ENCODE results near the gene CYP4A22.
"Not testable (repeated sequence)": the region's sequence is repeated elsewhere in the genome, so short reads cannot be mapped to it uniquely, and the experiment has no call there.

CYP4A22 gene

DNA sequence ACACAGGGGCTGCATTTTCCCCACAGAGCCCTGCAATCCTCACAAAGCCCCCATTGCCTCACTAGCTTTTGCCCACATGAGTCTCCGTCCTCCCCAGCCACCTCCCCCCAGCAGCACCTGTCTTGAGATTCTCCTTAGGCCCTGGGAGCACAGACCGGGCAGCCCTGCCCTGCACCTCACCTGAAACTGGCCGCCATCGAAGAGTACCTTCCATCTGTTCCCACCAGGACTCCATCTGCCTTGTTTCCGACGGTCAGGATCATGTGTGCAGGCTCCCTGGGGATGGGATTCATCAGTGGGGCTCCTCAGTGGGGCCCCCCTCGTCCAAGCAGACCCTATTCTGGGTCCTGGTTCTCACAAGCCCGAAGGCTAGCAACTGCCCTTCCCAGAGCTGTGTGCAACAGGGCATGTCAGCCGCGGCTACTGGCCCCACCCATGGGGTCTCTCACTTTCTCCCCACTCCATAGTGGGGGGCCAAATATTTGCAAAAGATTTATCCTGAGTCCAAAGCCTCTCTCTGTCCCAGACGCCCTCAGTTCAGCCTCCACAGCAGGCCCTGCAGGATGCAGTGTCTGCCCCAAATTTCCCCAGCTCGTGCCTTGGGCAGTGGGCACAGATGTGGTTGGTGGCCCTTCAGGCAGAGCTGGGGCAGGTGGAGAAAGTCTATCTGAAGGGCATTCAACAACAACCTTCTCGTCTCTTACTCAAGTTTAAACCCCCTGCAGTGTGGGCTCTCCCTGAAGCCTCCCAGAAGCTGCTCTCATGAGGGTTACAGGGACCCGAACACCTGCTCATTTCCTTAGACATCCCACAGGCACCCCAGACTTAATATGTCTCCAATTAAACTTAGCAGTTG lies 47.8 kb downstream of the CYP4A22 start:
- no peak for DNase-seq (ENCODE audit: low spot score)

- DNase-seq (ENCODE audit: low spot score), result no peak
Observed at GRCh38 chr1:47186267-47187185, 49.3 kb downstream of the CYP4A22 start.

DNA sequence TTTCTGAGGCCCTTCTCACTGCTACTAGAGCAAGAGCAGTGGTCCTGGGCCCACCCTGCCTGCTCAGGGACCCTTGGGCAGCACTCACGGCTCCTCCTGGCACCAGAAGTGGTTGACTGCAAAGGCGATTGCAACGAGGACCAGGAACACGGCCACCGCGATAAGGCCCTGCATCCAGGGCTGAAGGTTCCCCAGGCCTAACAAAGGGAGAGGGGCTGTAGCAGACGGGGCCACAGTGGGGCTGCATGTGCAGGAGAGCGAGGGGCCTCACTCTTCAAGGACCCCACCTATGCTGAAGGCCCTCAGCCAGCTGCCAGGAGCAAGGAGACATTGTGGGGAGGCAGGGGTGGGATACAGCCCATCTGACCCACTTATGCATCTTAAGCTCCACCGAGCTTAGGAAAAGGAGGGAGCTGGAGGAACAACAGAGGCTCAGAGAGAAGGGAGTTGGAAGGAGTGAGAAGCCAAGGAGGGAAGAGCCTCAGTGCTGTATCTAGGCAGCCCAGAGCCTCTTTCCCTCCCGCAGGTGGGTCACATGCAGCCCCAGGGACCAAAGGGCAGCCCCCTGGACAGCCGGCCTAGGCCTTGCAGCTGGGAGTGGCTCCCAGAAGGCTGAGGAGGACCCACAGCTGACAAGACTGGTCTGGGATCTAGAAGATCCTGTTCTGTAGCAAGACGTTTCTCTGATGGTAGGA lies 50.1 kb downstream of the CYP4A22 start:
- no peak for DNase-seq (ENCODE audit: low spot score)

GRCh38 chr1:47187926-47188250 lies 50.6 kb downstream of the CYP4A22 start:
- no peak for DNase-seq (ENCODE audit: low spot score)

GRCh38 chr1:47188791-47189785 lies 51.8 kb downstream of the CYP4A22 start:
- DNase-seq (ENCODE audit: low spot score), result no peak

DNA sequence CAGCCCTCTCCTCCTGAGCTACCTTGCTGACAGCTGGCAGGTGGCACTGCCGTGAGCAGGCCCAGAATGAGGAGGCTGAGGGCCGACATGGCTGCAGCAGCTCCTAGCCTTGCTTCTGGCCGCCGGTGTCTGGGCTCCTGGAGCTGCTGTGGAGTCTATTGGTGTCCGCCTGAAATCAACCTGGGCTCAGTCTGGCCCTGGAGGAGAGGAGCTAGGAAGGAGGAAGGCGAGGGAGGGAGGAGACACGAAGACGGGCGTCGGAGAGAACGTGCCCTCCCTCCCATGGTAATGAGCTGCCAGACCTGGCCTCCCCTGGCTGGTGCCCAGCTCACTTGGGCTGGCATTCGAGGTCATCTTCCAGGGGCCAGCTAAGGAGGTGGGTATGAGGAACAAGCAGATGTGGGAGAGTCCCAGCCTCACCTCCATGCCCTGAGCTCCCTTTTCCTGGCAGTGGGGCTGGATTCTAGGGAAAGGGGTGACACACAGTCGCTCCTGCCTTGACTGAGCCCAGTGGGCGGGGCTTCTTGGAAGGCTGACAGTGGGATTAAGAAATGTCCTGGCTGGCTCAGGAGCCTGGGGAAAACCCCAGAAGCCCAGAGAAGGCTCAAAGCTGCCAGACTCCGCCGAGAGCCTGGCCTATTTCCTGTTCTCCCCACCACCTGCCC lies 52.7 kb downstream of the CYP4A22 start, which contains the start of gene PDZK1IP1:
PDZK1IP1 (minus strand) TSS at position 193 of the 665 bp plus-strand sequence; CDS start at position 89, 104 bp downstream.
- peak; percentile 93 for DNase-seq (ENCODE audit: low spot score)

DNA sequence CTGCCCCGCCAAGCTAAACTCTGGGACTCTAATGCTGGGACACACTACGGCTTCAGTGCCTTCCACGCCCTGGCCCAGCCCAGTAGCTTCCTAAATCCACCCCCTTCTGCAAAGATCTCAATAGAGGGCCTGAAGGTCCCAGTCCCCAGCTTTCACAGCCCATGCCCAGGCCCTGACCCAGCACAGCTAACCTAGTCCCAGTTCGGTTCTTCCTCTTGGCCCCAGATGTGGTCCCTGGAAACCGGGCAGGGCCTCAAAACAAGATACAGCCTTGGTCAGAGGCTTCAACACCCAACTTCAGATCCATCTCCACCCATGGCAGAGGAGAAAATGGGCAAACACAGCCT lies 53.2 kb downstream of the CYP4A22 start:
- DNase-seq (ENCODE audit: low spot score), result no peak

GRCh38 chr1:47190857-47191256 lies 53.6 kb downstream of the CYP4A22 start:
- DNase-seq (ENCODE audit: low spot score), result no peak

DNA sequence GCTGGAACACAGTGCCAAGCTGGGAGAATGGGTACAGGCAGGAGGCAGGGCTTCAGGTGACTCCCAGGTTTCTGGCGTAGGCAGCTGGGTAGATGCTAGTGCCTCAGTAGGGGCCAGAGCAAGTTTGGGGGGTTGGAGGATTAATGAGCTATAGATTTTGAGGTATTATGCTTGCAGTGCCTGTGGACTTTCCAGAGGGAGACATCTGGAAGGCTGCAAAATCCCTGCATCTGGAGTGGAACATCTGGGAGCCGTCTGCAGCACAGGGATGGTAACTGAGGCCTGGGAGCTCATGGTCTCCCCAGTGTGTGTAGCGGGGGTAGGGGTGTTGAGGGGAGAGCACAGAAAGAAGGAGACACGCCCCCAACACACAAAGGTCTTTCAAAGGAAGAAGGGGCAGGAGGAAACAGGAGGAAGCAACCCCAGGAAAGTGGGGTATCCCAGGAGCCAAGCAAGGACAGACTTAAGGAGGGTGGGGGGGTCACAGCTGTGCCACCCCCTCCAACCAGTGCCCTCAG lies 54.8 kb downstream of the CYP4A22 start:
- DNase-seq (ENCODE audit: low spot score), result no peak

- DNase-seq (ENCODE audit: low spot score), result peak; percentile 85
Observed at GRCh38 chr1:47192458-47193384, 55.5 kb downstream of the CYP4A22 start.

DNA sequence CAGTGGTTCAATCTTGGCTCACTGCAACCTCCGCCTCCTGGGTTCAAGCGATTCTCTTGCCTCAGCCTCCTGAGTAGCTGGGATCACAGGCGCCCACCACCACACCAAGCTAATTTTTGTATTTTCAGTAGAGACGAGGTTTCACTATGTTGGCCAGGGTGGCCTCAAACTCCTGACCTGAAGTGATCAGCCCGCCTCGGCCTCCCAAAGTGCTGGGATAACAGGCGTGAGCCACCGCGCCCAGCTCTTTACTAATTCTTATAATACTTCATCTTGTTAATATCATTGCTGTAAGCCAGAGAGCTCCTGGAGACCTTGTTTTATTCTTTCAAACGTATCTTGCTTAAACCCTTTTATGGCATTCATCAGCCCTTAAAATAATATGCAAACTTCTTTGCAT lies 56.3 kb downstream of the CYP4A22 start:
- DNase-seq (ENCODE audit: low spot score), result not testable (repeated sequence)

- no peak for DNase-seq (ENCODE audit: low spot score)
Observed at GRCh38 chr1:47194311-47194710, 57.1 kb downstream of the CYP4A22 start.

DNA sequence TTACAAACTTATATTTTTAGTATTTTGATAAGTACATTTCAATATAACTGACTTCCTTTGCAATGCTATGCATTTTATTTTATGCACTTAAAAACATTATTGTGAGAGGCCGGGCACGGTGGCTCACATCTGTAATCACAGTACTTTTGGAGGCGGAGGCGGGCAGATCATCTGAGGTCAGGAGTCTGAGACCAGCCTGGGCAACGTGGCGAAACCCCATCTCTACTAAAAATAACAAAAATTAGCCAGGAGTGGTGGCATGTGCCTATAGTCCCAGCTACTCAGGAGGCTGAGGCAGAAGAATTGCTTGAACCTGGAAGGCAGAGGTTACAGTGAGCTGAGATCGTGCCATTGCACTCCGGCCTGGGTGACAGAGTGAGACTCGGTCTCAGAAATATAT lies 58.7 kb downstream of the CYP4A22 start:
- DNase-seq (ENCODE audit: low spot score), result not testable (repeated sequence)

GRCh38 chr1:47196622-47197021 lies 59.4 kb downstream of the CYP4A22 start:
- DNase-seq (ENCODE audit: low spot score), result no peak

DNA sequence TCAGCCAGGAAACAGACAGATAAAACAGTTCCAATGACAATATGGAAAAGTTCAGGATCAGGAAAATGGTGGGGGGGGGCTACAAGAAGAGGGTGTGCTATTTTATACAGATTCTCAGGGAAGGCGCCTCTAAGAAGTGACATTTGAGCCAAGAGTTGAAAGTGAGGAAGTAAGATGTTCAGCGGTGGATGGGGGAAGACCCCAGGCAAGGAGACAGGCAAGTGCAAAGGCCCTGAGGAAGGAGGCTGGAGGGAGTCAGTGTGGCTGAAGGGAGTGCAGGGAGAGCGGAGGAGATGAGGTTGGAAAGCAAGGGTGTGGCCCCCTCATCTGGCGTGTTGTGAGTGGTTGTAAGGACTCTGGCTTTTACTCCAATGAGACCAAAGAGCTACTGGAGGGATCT lies 61.0 kb downstream of the CYP4A22 start:
- no peak for DNase-seq (ENCODE audit: low spot score)
